Measurements from ENCODE around the gene GOSR1. TPM values are rescaled to one million over a fixed set of nuclear protein-coding genes. Genes with fewer than 3 reads are reported as not detected.
A peak's percentile ranks its signal among the peaks of the same experiment; 100 is the strongest.
"Not testable (repeated sequence)": the region's sequence is repeated elsewhere in the genome, so short reads cannot be mapped to it uniquely, and the experiment has no call there.

GOSR1 gene
- total RNA-seq, 6 experiments from 2014 or later: 20.0 to 33.7 (median 27.1) TPM

- intact Hi-C loops (cut with DNase I): no loop called here
- no peak for TF ChIP-seq CTCF (IDR thresholded peaks at IDR 0.05)
- no peak for TF ChIP-seq POLR2A (IDR thresholded peaks at IDR 0.05)
- no peaks in the 10 kb centered on the region for H3K9me3 ChIP-seq
- no peaks in the 10 kb centered on the region for H3K27me3 ChIP-seq
- WGBS (ENCODE audit: insufficient coverage, low coverage, low lambda C conversion rate, missing lambda C conversion rate): no CpG with 5 or more reads among the region's 22 CpGs
- no peaks in the 10 kb centered on the region for H3K4me1 ChIP-seq
- no peak overlapping the region for H3K27ac ChIP-seq
- H3K4me3 ChIP-seq: no peak overlapping the region
- DNase-seq (no peak), ATAC-seq (no peak)
- no peaks in the 10 kb centered on the region for H3K36me3 ChIP-seq
Measured at GRCh38 chr17:30558686-30559545, 81.7 kb downstream of the GOSR1 start.

GRCh38 chr17:30559656-30560055 lies 82.4 kb downstream of the GOSR1 start:
- Histone ChIP-seq H3K4me3 (no peak overlapping the region), H3K27me3 (no peaks in the 10 kb centered on the region), H3K4me1 (no peaks in the 10 kb centered on the region), H3K36me3 (no peaks in the 10 kb centered on the region), H3K27ac (no peak overlapping the region), H3K9me3 (no peaks in the 10 kb centered on the region)
- WGBS (ENCODE audit: insufficient coverage, low coverage, low lambda C conversion rate, missing lambda C conversion rate): 100% methylated on average over 3 of the region's 7 CpGs
- intact Hi-C loops (cut with DNase I): no loop called here
- TF ChIP-seq POLR2A (IDR thresholded peaks at IDR 0.05) (no peak), CTCF (IDR thresholded peaks at IDR 0.05) (no peak)
- ATAC-seq (no peak), DNase-seq (no peak)

GRCh38 chr17:30560117-30561026 lies 83.2 kb downstream of the GOSR1 start:
- intact Hi-C loops (cut with DNase I); H3K36me3 ChIP-seq; H3K4me1 ChIP-seq; DNase-seq; H3K27ac ChIP-seq; H3K4me3 ChIP-seq; H3K9me3 ChIP-seq; H3K27me3 ChIP-seq: not testable (repeated sequence)
- WGBS (ENCODE audit: insufficient coverage, low coverage, low lambda C conversion rate, missing lambda C conversion rate): 40% methylated on average over 1 of the region's 8 CpGs
- ATAC-seq: peak in 1 of 4 donors; percentile 33

- H3K4me3 ChIP-seq; intact Hi-C loops (cut with DNase I); H3K36me3 ChIP-seq; H3K27ac ChIP-seq; H3K9me3 ChIP-seq; H3K27me3 ChIP-seq; ATAC-seq; H3K4me1 ChIP-seq; DNase-seq: not testable (repeated sequence)
- WGBS (ENCODE audit: insufficient coverage, low coverage, low lambda C conversion rate, missing lambda C conversion rate): 80% methylated on average over 1 of the region's 1 CpG
Measured at GRCh38 chr17:30561766-30562165, 84.6 kb downstream of the GOSR1 start.

- WGBS (ENCODE audit: insufficient coverage, low coverage, low lambda C conversion rate, missing lambda C conversion rate): 31% methylated on average over 4 of the region's 9 CpGs
- H3K4me3 ChIP-seq; DNase-seq; H3K36me3 ChIP-seq; H3K9me3 ChIP-seq; H3K4me1 ChIP-seq; intact Hi-C loops (cut with DNase I); ATAC-seq; H3K27me3 ChIP-seq; H3K27ac ChIP-seq: not testable (repeated sequence)
Measured at GRCh38 chr17:30563131-30563904, 86.1 kb downstream of the GOSR1 start.

GRCh38 chr17:30563905-30564390 lies 86.7 kb downstream of the GOSR1 start:
- 61% methylated on average over 5 of the region's 7 CpGs for WGBS (ENCODE audit: insufficient coverage, low coverage, low lambda C conversion rate, missing lambda C conversion rate)
- H3K27me3 ChIP-seq; H3K4me1 ChIP-seq; DNase-seq; intact Hi-C loops (cut with DNase I); H3K36me3 ChIP-seq; H3K4me3 ChIP-seq; H3K27ac ChIP-seq; H3K9me3 ChIP-seq; ATAC-seq: not testable (repeated sequence)

- H3K36me3 ChIP-seq; DNase-seq; ATAC-seq; H3K4me1 ChIP-seq; H3K9me3 ChIP-seq; H3K27me3 ChIP-seq; intact Hi-C loops (cut with DNase I); H3K4me3 ChIP-seq; H3K27ac ChIP-seq: not testable (repeated sequence)
- 21% methylated on average over 5 of the region's 13 CpGs for WGBS (ENCODE audit: insufficient coverage, low coverage, low lambda C conversion rate, missing lambda C conversion rate)
Measured at GRCh38 chr17:30564422-30565072, 87.3 kb downstream of the GOSR1 start.

Measured in right lobe of liver (tissue), 6 donors.